Stimulated activated CD4-positive, alpha-beta T cell treated with anti-CD3 and anti-CD28 coated beads, Interleukin-15, amount 100 ng/mL, for 24 hours (primary cell): ENCODE measurements around the gene LARP6.

Experiments
- DNase-seq: peaks from one replicate; pipeline ENCODE4 v3.0.0-alpha.2; 2020

LARP6 gene

DNA sequence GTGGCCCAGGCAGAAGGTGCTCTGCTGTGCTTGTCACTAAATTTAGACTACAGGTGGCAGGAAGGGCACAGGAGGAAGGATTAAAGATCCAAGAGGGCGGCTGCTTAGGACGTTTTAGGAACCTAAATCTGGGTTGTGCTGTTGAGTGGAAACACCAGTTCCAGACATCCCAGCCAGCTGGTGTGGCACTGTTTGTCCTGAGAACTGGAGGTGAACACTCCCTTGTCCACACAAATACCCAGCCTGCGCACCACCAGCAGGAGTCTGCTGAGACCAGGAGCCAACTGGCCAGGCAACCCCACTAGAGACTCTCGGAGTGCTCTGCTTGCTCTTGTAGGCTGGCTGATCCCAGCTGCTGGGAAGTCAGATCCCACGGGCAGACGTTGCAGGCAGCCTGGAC, 60.3 kb downstream of the LARP6 start:
- no peak for DNase-seq

DNA sequence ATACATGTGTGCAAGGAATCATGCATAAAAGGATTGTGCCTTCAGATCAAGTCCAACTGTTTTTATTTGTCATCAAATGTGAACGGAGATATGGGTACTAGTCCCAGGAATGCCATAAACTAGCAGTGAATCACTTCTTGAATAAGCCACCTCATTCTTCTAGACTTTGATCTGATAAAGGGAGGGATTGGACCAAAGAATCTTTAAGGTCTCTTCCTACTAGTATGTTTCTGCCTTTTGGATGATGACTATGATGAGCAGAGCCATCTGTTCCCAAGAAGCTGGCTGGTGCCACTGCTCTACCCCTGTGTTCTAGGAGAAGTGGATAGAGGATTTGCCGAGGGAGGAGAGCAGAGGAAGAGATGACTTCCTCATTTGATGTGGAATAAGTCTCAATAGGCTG, 61.8 kb downstream of the LARP6 start:
- no peak for DNase-seq

DNA sequence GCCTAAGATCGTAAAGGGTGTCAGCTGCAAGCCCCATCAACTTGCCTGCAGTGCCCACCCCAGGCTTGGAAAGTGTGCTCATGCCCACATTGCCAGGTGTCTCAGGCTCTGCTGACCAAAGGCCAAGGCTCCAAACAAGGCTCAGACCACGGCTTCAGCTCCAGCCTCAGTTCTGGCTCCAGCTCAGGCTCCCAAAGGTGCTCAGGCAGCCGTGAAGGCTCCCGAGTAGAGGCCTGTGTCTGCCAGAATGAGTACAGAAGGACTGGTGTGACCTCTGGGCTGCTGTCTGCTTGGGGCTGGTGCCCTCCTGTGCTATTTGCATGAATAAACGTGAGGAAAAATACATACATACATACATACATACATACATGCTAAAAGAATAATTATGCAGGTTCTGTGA, 62.7 kb downstream of the LARP6 start:
- no peak for DNase-seq

DNA sequence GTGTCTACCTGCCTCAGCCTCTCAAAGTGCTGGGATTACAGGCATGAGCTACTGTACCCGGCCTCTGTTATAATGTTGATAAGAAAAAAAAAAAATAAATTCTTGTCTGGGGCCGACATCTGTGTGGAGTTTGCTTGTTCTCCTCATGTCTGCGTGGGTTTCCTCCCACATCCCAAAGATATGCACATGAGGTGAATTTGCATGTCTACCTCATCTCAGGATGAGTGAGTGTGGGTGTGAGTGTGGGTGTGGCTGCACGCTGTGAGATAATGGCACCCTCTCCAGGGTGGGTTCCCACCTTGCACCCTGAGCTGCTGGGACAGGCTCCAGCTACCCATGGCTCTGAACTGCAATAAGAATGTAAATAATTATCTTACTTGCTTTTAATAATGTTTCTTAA, 64.7 kb downstream of the LARP6 start:
- no peak for DNase-seq

DNA sequence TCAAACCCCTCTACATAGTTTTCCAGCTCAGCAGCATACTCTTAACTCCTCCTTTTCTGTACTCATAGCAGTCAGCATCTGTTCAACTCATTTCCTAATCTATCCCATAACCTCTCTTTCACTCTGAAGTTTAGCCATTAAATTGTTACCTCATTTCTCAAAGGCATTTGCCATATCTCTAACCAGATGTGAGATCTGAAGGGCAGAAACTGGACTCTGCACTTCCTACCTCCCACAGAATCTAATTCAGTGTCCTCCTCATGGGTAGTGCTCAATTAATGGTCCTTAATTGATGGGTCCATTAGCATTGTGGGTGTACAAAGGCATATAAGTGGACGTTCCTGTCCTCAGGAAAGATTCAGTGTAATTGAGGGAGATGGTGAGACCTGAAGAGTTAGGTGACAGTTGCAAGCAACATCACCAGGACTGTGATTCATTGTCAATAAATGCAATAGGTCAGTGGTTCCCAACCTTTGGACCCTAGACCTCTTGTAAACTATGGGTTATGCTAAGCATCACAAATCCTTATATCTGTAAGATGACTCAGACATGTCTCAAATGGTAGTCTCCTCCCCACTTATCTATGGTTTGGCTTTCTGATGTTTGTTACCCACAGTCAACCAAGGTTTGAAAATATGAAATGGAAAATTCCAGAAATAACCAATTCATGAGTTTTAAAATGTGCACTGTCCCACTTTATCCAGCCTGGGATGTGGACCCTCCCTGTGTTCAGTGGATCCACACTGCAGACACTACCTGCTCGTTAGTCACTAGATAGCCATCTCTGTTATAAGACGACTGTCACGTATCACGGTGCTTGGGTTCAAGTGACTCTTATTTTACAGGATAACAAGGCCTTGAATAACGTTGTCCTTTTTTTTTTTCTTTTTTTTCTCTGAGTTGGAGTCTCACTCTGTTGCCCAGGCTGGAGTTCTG, 65.6 kb downstream of the LARP6 start:
- no peak for DNase-seq

DNA sequence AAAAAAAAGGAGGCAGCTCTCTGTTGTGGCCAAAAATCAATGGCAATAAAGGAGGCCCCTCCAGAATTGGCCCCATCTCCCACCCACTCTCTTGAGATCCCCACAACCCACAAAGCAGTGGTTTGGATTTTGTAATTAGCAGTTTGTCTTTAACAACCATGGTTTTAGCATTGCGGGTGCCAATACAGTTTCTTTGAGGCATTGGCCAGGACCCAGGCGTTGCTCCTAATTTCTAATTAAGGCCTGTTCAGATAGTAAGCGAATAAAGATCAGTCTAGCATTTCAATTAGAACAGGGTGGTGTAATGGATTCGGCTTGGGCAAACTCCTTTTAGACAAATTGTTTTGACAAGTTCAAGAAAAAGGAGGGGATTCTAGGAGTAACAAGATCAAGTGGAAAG, 67.0 kb downstream of the LARP6 start:
- no peak for DNase-seq

DNA sequence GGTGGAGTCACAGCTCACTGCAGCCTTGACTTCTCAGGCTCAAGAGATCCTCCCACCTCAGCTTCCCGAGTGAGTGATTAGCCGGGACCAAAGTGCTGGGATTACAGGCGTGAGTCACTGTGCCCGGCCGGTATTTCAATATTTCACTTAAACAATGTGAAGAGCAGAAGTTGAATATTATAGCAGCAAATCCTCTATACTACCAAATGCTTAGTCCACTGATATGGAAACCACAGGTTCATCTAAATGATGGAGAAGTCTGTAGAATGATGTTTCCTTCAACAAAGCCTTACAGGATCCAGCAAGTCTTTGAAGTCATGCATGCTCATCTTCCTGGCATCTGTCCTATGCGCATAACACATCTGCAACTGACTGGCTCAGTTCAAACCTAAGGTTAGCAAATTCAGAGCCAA, 70.3 kb downstream of the LARP6 start:
- no peak for DNase-seq

DNA sequence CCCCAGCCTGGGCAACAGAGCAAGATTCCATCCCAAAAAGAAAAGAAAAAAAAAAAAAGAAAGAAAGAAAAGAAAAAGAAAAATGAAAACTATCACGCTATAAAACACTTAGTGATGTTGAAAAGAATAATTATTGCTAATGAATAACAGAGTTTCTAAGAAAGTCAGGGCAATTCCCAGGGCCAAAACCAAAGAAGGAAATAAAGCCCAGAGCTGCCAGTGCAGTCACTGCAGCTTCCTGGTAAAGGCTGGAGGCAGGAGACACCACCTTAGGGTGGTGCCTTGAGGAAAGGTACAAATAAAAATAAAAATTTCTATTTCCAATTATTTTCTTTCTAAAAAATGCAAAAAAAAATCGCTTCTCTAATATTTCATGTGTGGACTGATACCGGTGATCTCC, 70.9 kb downstream of the LARP6 start:
- no peak for DNase-seq

DNA sequence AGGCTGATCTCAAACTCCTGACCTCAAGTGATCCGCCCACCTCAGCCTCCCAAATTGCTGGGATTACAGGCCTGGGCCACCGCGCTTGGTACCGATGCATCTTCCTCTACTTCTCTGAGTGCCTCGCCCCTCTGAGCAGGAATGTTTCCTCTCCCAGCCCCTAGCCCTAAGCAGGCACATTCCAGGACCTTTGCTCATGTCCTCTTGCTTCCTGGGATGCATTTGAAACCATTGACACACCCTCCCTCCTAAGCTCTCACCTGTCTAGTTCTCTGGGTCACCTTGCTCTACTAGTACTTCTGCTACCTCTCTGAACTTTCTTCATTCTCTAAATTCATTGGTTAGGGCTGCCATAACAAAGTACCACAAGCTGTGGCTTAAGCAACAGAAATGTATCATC, 72.7 kb downstream of the LARP6 start:
- DNase-seq = no peak
